ENCODE results near the gene NKX1-2. TPM values are rescaled to one million over a fixed set of nuclear protein-coding genes. Genes with fewer than 3 reads are reported as not detected.

The NKX1-2 gene
- not detected for total RNA-seq
- polyA plus RNA-seq = not detected

DNA sequence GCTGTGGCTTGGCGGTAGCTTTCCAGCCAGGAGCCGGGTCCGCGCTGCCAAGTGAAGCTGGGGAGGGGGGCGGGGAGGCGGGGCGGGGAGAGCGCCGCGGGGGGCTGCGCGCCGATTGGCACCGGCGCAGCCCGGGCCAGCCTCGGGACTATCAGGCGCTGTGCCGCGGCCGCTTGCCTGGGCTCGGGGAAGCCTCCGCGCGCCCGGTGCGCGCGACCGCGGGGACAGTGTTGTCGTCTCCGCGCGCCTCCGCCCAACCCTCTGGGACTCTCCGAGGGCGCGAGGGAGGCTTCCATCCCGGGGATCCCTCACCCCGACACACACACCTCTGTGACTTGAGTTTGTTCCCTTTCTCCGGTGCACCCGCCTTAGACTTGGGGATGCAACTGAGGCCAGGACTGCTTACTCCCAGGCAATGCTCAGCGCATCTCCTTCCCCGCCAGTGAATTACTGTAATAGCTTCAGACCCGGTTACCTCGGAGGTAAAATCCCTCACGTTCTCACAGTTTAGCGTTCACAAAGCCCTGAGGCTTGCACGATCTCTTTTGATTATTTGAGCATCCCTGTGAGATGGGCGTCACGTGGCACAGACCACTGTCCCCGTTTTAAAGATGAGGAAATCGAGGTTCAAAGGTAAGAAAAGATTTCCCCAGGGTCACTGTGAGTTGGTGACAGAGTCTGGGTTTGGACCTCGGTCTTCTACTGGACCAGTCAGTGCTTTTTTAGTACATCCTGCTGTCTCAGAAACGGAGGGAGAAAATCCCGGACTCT, at the start of gene NKX1-2:
Gene NKX1-2, minus strand, starts transcription at position 24 of the 771 bp plus-strand sequence. CDS start 92 bp downstream, outside the sequence.
- Mint-ChIP-seq H3K27ac (peak within 1 kb of the TSS in 1 of 3 donors; percentile 14), H3K4me1 (peaks cover 0 to 29% (median 11%) of the 10 kb centered on the region in 4 donors), H3K27me3 (peaks cover 89% of the 10 kb centered on the region), H3K9me3 (peaks cover 0 to 2% (median 0%) of the 10 kb centered on the region in 7 donors), H3K36me3 (peaks cover 3% of the 10 kb centered on the region), H3K4me3 (peak within 1 kb of the TSS; percentile 27 to 68 (median 58))
- Histone ChIP-seq H3K4me3 (ENCODE audit: low read depth, low read length) (no peak within 1 kb of the TSS), H3K4me1 (ENCODE audit: control insufficient read depth, insufficient read depth, low read length, poor library complexity, severe bottlenecking) (peaks cover 21% of the 10 kb centered on the region), H3K36me3 (ENCODE audit: control insufficient read depth, insufficient read depth, low read length) (no peaks in the 10 kb centered on the region), H3K27ac (ENCODE audit: insufficient read depth, low read length, poor library complexity, severe bottlenecking) (no peak within 1 kb of the TSS), H3K27me3 (ENCODE audit: control insufficient read depth, insufficient read depth, low read length) (peaks cover 48% of the 10 kb centered on the region), H3K9me3 (ENCODE audit: control insufficient read depth in 2 of 2, low read length in 2 of 2) (no peaks in the 10 kb centered on the region)
- ATAC-seq (ENCODE audit: low read depth in 2 of 2) (no peak), DNase-seq (no peak)

DNA sequence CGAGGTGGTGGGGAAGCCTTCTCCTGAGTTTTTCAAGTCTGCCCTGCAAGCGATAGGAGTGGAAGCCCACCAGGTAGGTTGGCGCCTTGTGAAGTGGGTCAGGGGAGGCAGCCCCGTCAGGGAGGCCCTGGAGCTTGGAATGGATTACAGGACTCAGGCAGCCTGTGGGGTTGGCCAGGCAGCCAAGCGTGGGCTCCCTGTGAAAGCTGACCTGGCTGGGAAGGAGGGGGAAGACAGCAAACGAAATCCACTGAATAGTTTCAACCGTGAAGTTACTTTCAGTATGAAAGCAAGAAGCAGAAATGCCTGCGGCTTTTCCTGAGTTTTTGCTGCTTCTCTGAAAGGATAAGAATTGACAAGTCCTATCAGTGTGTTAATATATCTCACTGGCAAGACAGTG, 48.2 kb upstream of the NKX1-2 start:
- Mint-ChIP-seq H3K27ac (no peak overlapping the region), H3K4me1 (peaks cover 0 to 7% (median under 1%) of the 10 kb centered on the region in 4 donors), H3K27me3 (no peaks in the 10 kb centered on the region), H3K4me3 (no peak overlapping the region), H3K36me3 (peaks cover 21% of the 10 kb centered on the region), H3K9me3 (peaks cover 0 to 5% (median 2%) of the 10 kb centered on the region in 7 donors)
- no peaks in the 10 kb centered on the region for H3K27me3 ChIP-seq (ENCODE audit: control insufficient read depth, insufficient read depth, low read length)
- H3K27ac ChIP-seq (ENCODE audit: insufficient read depth, low read length, poor library complexity, severe bottlenecking) = no peak overlapping the region
- no peak for DNase-seq
- H3K36me3 ChIP-seq (ENCODE audit: control insufficient read depth, insufficient read depth, low read length) = peaks cover 12% of the 10 kb centered on the region
- H3K9me3 ChIP-seq (ENCODE audit: control insufficient read depth in 2 of 2, low read length in 2 of 2) = no peaks in the 10 kb centered on the region
- ATAC-seq (ENCODE audit: low read depth in 2 of 2) = no peak
- H3K4me3 ChIP-seq (ENCODE audit: low read depth, low read length) = no peak overlapping the region
- H3K4me1 ChIP-seq (ENCODE audit: control insufficient read depth, insufficient read depth, low read length, poor library complexity, severe bottlenecking) = no peaks in the 10 kb centered on the region

DNA sequence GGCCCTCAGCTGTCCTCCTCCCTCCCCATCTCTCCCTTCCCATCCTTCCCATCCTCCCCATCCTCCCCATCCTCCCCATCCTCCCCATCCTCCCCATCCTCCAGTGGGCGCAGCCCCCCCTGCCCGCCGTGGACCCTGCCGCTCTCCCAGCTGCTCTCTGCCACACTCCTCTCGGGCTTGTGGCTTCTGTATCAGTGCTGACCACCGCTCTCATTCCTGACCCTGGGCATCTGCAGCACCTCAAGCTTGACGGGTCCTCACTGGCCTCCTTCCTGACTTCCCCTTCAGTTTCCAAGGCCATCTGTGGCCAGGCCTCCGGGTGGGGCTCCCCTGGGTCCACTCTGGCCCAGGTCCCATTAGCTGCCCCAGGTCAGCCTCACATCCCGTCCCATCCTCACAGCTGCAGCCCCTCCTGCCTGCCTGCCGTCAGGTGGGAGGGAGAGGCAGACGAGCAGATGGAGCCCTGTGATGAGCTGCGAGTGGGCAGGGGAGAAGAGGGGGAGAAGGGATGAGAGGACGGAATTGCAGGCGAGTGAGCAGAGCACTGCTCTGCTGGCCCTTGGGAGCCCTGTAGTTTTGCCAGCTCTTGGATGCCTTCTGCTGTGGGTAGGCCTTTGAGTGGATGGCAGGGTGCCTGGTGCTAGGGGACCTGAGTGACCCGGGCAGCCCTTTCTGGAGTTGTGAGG, 47.5 kb upstream of the NKX1-2 start:
- Mint-ChIP-seq H3K9me3 (peaks cover 0 to 5% (median 2%) of the 10 kb centered on the region in 7 donors), H3K4me1 (peaks cover 0 to 7% (median 1%) of the 10 kb centered on the region in 4 donors), H3K4me3 (no peak overlapping the region), H3K27me3 (no peaks in the 10 kb centered on the region), H3K27ac (no peak overlapping the region), H3K36me3 (peaks cover 28% of the 10 kb centered on the region)
- Histone ChIP-seq H3K27me3 (ENCODE audit: control insufficient read depth, insufficient read depth, low read length) (no peaks in the 10 kb centered on the region), H3K9me3 (ENCODE audit: control insufficient read depth in 2 of 2, low read length in 2 of 2) (no peaks in the 10 kb centered on the region), H3K27ac (ENCODE audit: insufficient read depth, low read length, poor library complexity, severe bottlenecking) (no peak overlapping the region), H3K4me3 (ENCODE audit: low read depth, low read length) (no peak overlapping the region), H3K4me1 (ENCODE audit: control insufficient read depth, insufficient read depth, low read length, poor library complexity, severe bottlenecking) (no peaks in the 10 kb centered on the region), H3K36me3 (ENCODE audit: control insufficient read depth, insufficient read depth, low read length) (peaks cover 13% of the 10 kb centered on the region)
- ATAC-seq (ENCODE audit: low read depth in 2 of 2) (no peak), DNase-seq (no peak)

DNA sequence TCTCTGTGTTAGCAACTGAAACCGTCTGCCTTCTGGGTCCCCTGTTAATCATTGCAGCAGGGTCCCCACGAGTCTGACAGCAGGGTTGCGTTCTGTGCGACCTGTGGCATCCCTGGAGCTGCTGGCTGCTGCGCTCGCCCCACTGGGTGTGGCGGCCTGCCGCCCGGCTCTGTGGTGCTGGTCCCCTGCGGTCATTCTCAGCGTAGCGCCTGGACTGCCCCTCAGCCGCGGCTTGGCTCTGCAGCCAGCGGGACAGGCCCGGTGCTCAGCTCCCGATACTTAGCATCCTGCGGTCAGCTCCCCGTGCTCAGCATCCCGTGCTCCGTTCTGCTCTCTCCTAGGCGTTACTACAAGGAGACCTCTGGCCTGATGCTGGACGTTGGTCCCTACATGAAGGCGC, 46.8 kb upstream of the NKX1-2 start:
- H3K27me3 ChIP-seq (ENCODE audit: control insufficient read depth, insufficient read depth, low read length) = no peaks in the 10 kb centered on the region
- H3K36me3 ChIP-seq (ENCODE audit: control insufficient read depth, insufficient read depth, low read length) = peaks cover 14% of the 10 kb centered on the region

DNA sequence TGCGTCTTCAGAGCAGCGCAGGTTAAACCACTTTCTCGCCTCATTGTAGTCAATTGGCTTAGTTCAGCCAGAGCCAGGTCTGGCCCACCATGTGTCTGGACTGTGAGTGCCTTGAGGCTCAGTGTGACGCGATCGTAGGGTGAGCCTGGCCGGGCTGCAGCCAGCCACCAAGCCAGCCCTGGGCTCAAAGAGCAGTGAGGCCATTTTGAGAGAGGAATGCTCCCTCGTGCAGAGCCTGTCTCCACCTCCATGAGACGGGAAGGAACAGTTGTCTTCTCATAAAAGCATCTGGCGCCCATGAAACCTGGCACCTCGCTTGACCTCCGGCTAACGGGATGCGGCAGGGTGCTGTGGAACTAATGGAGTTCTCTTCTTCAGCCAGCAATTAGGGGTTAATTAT, 46.3 kb upstream of the NKX1-2 start:
- H3K4me3 Mint-ChIP-seq = no peak overlapping the region

More for the DNA sequence above, 46.8 kb upstream of the NKX1-2 start:
- Histone ChIP-seq H3K4me1 (ENCODE audit: control insufficient read depth, insufficient read depth, low read length, poor library complexity, severe bottlenecking) (no peaks in the 10 kb centered on the region), H3K27ac (ENCODE audit: insufficient read depth, low read length, poor library complexity, severe bottlenecking) (no peak overlapping the region), H3K4me3 (ENCODE audit: low read depth, low read length) (no peak overlapping the region), H3K9me3 (ENCODE audit: control insufficient read depth in 2 of 2, low read length in 2 of 2) (no peaks in the 10 kb centered on the region)
- DNase-seq (no peak), ATAC-seq (ENCODE audit: low read depth in 2 of 2) (no peak)
- H3K4me1 Mint-ChIP-seq = peaks cover 0 to 7% (median 2%) of the 10 kb centered on the region in 4 donors
- H3K27me3 Mint-ChIP-seq = no peaks in the 10 kb centered on the region
- H3K9me3 Mint-ChIP-seq = peaks cover 0 to 5% (median 1%) of the 10 kb centered on the region in 7 donors
- H3K36me3 Mint-ChIP-seq = peaks cover 28% of the 10 kb centered on the region
- H3K4me3 Mint-ChIP-seq = no peak overlapping the region
- no peak overlapping the region for H3K27ac Mint-ChIP-seq

DNA sequence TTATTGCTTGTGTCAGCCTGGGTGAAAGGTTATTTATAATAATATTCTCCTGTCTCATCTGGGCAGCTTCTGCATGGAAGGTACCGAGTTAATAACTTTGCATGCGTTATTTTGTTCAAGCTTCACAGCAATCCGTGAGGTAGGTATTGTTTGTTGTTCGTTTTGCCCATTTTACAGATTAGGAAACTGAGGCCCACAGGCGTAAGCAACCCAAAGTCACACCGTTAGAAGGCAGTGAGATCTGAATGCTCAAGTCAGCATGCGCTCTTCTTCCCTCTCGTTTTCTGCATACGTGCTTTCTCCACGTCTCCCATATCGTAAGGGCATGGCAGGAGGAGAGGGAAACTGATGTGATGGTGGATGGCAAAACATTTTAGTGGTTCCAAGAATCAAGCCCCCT, 45.9 kb upstream of the NKX1-2 start:
- Mint-ChIP-seq H3K36me3 (peaks cover 22% of the 10 kb centered on the region), H3K27me3 (no peaks in the 10 kb centered on the region), H3K27ac (no peak overlapping the region), H3K9me3 (peaks cover 0 to 2% (median 0%) of the 10 kb centered on the region in 7 donors), H3K4me1 (peaks cover 0 to 7% (median 2%) of the 10 kb centered on the region in 4 donors), H3K4me3 (no peak overlapping the region)
- ATAC-seq (ENCODE audit: low read depth in 2 of 2) (no peak), DNase-seq (no peak)
- Histone ChIP-seq H3K4me1 (ENCODE audit: control insufficient read depth, insufficient read depth, low read length, poor library complexity, severe bottlenecking) (no peaks in the 10 kb centered on the region), H3K27me3 (ENCODE audit: control insufficient read depth, insufficient read depth, low read length) (no peaks in the 10 kb centered on the region), H3K27ac (ENCODE audit: insufficient read depth, low read length, poor library complexity, severe bottlenecking) (no peak overlapping the region), H3K4me3 (ENCODE audit: low read depth, low read length) (no peak overlapping the region), H3K9me3 (ENCODE audit: control insufficient read depth in 2 of 2, low read length in 2 of 2) (no peaks in the 10 kb centered on the region), H3K36me3 (ENCODE audit: control insufficient read depth, insufficient read depth, low read length) (peaks cover 11% of the 10 kb centered on the region)

More for the DNA sequence above, 46.3 kb upstream of the NKX1-2 start:
- Mint-ChIP-seq H3K27me3 (no peaks in the 10 kb centered on the region), H3K36me3 (peaks cover 26% of the 10 kb centered on the region), H3K4me1 (peaks cover 0 to 7% (median 2%) of the 10 kb centered on the region in 4 donors), H3K27ac (no peak overlapping the region), H3K9me3 (peaks cover 0 to 5% (median 1%) of the 10 kb centered on the region in 7 donors)
- Histone ChIP-seq H3K4me1 (ENCODE audit: control insufficient read depth, insufficient read depth, low read length, poor library complexity, severe bottlenecking) (no peaks in the 10 kb centered on the region), H3K27me3 (ENCODE audit: control insufficient read depth, insufficient read depth, low read length) (no peaks in the 10 kb centered on the region), H3K4me3 (ENCODE audit: low read depth, low read length) (no peak overlapping the region), H3K36me3 (ENCODE audit: control insufficient read depth, insufficient read depth, low read length) (peaks cover 14% of the 10 kb centered on the region), H3K9me3 (ENCODE audit: control insufficient read depth in 2 of 2, low read length in 2 of 2) (no peaks in the 10 kb centered on the region), H3K27ac (ENCODE audit: insufficient read depth, low read length, poor library complexity, severe bottlenecking) (no peak overlapping the region)
- no peak for DNase-seq
- ATAC-seq (ENCODE audit: low read depth in 2 of 2) = no peak

DNA sequence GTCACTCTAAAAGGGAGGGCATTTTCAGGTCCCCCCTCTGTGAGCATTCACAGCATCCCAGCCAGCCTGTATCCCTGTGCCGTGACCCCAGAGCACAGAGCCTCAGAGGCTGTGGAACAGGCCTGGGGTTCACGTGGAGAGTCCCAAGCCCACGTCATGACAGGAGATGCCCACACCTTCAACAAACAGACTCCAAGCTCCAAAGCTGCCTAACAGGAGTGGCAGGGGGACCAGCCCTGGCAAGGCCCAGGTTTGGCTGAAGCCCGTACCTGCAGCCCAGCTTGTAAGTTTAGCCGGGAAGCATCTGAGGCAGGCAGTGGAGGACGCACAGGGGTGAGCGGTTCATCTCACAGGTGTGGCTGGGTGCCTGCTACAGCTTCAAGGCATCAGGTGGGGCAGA, 45.3 kb upstream of the NKX1-2 start:
- H3K27ac Mint-ChIP-seq = no peak overlapping the region

More for the DNA sequence above, 45.3 kb upstream of the NKX1-2 start:
- Mint-ChIP-seq H3K4me1 (peaks cover 0 to 7% (median 2%) of the 10 kb centered on the region in 4 donors), H3K36me3 (peaks cover 22% of the 10 kb centered on the region), H3K9me3 (peaks cover 0 to 2% (median 0%) of the 10 kb centered on the region in 7 donors), H3K4me3 (no peak overlapping the region), H3K27me3 (no peaks in the 10 kb centered on the region)
- H3K27ac ChIP-seq (ENCODE audit: insufficient read depth, low read length, poor library complexity, severe bottlenecking) = no peak overlapping the region
- H3K9me3 ChIP-seq (ENCODE audit: control insufficient read depth in 2 of 2, low read length in 2 of 2) = no peaks in the 10 kb centered on the region
- no peaks in the 10 kb centered on the region for H3K4me1 ChIP-seq (ENCODE audit: control insufficient read depth, insufficient read depth, low read length, poor library complexity, severe bottlenecking)
- H3K36me3 ChIP-seq (ENCODE audit: control insufficient read depth, insufficient read depth, low read length) = peaks cover 8% of the 10 kb centered on the region
- no peaks in the 10 kb centered on the region for H3K27me3 ChIP-seq (ENCODE audit: control insufficient read depth, insufficient read depth, low read length)
- no peak overlapping the region for H3K4me3 ChIP-seq (ENCODE audit: low read depth, low read length)
- DNase-seq (no peak), ATAC-seq (ENCODE audit: low read depth in 2 of 2) (no peak)

Measured in CD4-positive, CD25-positive, alpha-beta regulatory T cell (primary cell).